NOMO-1 treated with DMSO at 0.1 percent for 48 hours (cell line): ENCODE data around the gene IPO5.
"Not testable (repeated sequence)": the region's sequence is repeated elsewhere in the genome, so short reads cannot be mapped to it uniquely, and the experiment has no call there.

Experiments used
- DNase-seq: peaks from one replicate; lab custom pipeline; 2025; ENCODE audit not compliant: unreplicated experiment; lab: John Stamatoyannopoulos, UW

IPO5 gene

GRCh38 chr13:97948041-97948440 is 5.4 kb upstream of the IPO5 start:
- DNase-seq: no peak

GRCh38 chr13:97949316-97949715 is 4.2 kb upstream of the IPO5 start:
- not testable (repeated sequence) for DNase-seq

- DNase-seq: no peak
These were observed 2.1 kb upstream of the IPO5 start for GRCh38 chr13:97951376-97951775.

- DNase-seq: not testable (repeated sequence)
These were observed 644 bp upstream of the IPO5 start for GRCh38 chr13:97952831-97953230.

- DNase-seq: no peak
These were observed 7.9 kb downstream of the IPO5 start for GRCh38 chr13:97961340-97961739.

- DNase-seq: no peak
These were observed 9.4 kb downstream of the IPO5 start for GRCh38 chr13:97962887-97963286.

GRCh38 chr13:97967226-97967625 is 13.8 kb downstream of the IPO5 start:
- no peak for DNase-seq

- no peak for DNase-seq
These were observed 14.5 kb downstream of the IPO5 start for GRCh38 chr13:97967948-97968347.

GRCh38 chr13:97971519-97971918 is 18.0 kb downstream of the IPO5 start:
- no peak for DNase-seq

GRCh38 chr13:97974773-97975172 is 21.3 kb downstream of the IPO5 start:
- DNase-seq: no peak

GRCh38 chr13:97975280-97975847 is 21.9 kb downstream of the IPO5 start:
- no peak for DNase-seq

GRCh38 chr13:97975848-97976609 is 22.6 kb downstream of the IPO5 start:
- peak; percentile 84 for DNase-seq

GRCh38 chr13:97976610-97977521 is 23.4 kb downstream of the IPO5 start:
- DNase-seq: no peak

GRCh38 chr13:97977982-97978381 is 24.5 kb downstream of the IPO5 start:
- DNase-seq: no peak

GRCh38 chr13:97978651-97979050 is 25.2 kb downstream of the IPO5 start:
- DNase-seq: no peak

- DNase-seq: no peak
These were observed 25.6 kb downstream of the IPO5 start for GRCh38 chr13:97979051-97979450.

GRCh38 chr13:97979556-97979955 is 26.1 kb downstream of the IPO5 start:
- DNase-seq: no peak

- no peak for DNase-seq
These were observed 28.8 kb downstream of the IPO5 start for GRCh38 chr13:97982286-97982685.

GRCh38 chr13:97986835-97987234 is 33.4 kb downstream of the IPO5 start:
- DNase-seq: peak; percentile 83

GRCh38 chr13:97999653-98000052 is 46.2 kb downstream of the IPO5 start:
- DNase-seq: no peak

- no peak for DNase-seq
These were observed 50.6 kb downstream of the IPO5 start for GRCh38 chr13:98004107-98004506.

GRCh38 chr13:98004997-98005396 is 51.5 kb downstream of the IPO5 start:
- not testable (repeated sequence) for DNase-seq
